ENCODE measurements around the gene OR52E1. TPM values are rescaled to one million over a fixed set of nuclear protein-coding genes. Genes with fewer than 3 reads are reported as not detected.

OR52E1 gene
- total RNA-seq, 1 donor from 2014 or later: not detected

GRCh38 chr11:5103066-5103465 lies 33.7 kb downstream of the OR52E1 start:
- H3K36me3 Mint-ChIP-seq (ENCODE audit: unreplicated experiment): no peaks in the 10 kb centered on the region
- peaks cover 4% of the 10 kb centered on the region for H3K27me3 Mint-ChIP-seq (ENCODE audit: unreplicated experiment)
- no peak overlapping the region for H3K4me3 Mint-ChIP-seq (ENCODE audit: unreplicated experiment)
- no peak for TF ChIP-seq CTCF (IDR thresholded peaks at IDR 0.05)
- H3K4me1 Mint-ChIP-seq (ENCODE audit: unreplicated experiment): no peaks in the 10 kb centered on the region
- no peak for DNase-seq (ENCODE audit: extremely low spot score, unreplicated experiment)
- no peak overlapping the region for H3K27ac Mint-ChIP-seq (ENCODE audit: unreplicated experiment)
- H3K9me3 Mint-ChIP-seq (ENCODE audit: unreplicated experiment): no peaks in the 10 kb centered on the region

GRCh38 chr11:5107285-5107684 lies 37.9 kb downstream of the OR52E1 start:
- TF ChIP-seq CTCF (IDR thresholded peaks at IDR 0.05): no peak
- H3K27ac Mint-ChIP-seq (ENCODE audit: unreplicated experiment): no peak overlapping the region
- no peak overlapping the region for H3K4me3 Mint-ChIP-seq (ENCODE audit: unreplicated experiment)
- no peaks in the 10 kb centered on the region for H3K9me3 Mint-ChIP-seq (ENCODE audit: unreplicated experiment)
- no peaks in the 10 kb centered on the region for H3K36me3 Mint-ChIP-seq (ENCODE audit: unreplicated experiment)
- DNase-seq (ENCODE audit: extremely low spot score, unreplicated experiment): no peak
- peaks cover 1% of the 10 kb centered on the region for H3K27me3 Mint-ChIP-seq (ENCODE audit: unreplicated experiment)
- H3K4me1 Mint-ChIP-seq (ENCODE audit: unreplicated experiment): no peaks in the 10 kb centered on the region

GRCh38 chr11:5115339-5115738 lies 46.0 kb downstream of the OR52E1 start:
- Mint-ChIP-seq H3K36me3 (ENCODE audit: unreplicated experiment) (no peaks in the 10 kb centered on the region), H3K9me3 (ENCODE audit: unreplicated experiment) (no peaks in the 10 kb centered on the region), H3K4me1 (ENCODE audit: unreplicated experiment) (no peaks in the 10 kb centered on the region), H3K27me3 (ENCODE audit: unreplicated experiment) (no peaks in the 10 kb centered on the region), H3K27ac (ENCODE audit: unreplicated experiment) (no peak overlapping the region), H3K4me3 (ENCODE audit: unreplicated experiment) (no peak overlapping the region)
- DNase-seq (ENCODE audit: extremely low spot score, unreplicated experiment): no peak
- TF ChIP-seq CTCF (IDR thresholded peaks at IDR 0.05): no peak

GRCh38 chr11:5117588-5117987 lies 48.2 kb downstream of the OR52E1 start:
- Mint-ChIP-seq H3K4me1 (ENCODE audit: unreplicated experiment) (no peaks in the 10 kb centered on the region), H3K4me3 (ENCODE audit: unreplicated experiment) (no peak overlapping the region), H3K27ac (ENCODE audit: unreplicated experiment) (no peak overlapping the region), H3K27me3 (ENCODE audit: unreplicated experiment) (peaks cover 3% of the 10 kb centered on the region), H3K36me3 (ENCODE audit: unreplicated experiment) (no peaks in the 10 kb centered on the region), H3K9me3 (ENCODE audit: unreplicated experiment) (no peaks in the 10 kb centered on the region)
- no peak for DNase-seq (ENCODE audit: extremely low spot score, unreplicated experiment)
- TF ChIP-seq CTCF (IDR thresholded peaks at IDR 0.05): no peak

GRCh38 chr11:5118893-5119292 lies 49.5 kb downstream of the OR52E1 start:
- Mint-ChIP-seq H3K4me1 (ENCODE audit: unreplicated experiment) (no peaks in the 10 kb centered on the region), H3K9me3 (ENCODE audit: unreplicated experiment) (no peaks in the 10 kb centered on the region), H3K36me3 (ENCODE audit: unreplicated experiment) (no peaks in the 10 kb centered on the region), H3K27ac (ENCODE audit: unreplicated experiment) (no peak overlapping the region), H3K4me3 (ENCODE audit: unreplicated experiment) (no peak overlapping the region), H3K27me3 (ENCODE audit: unreplicated experiment) (peaks cover 11% of the 10 kb centered on the region)
- no peak for TF ChIP-seq CTCF (IDR thresholded peaks at IDR 0.05)
- no peak for DNase-seq (ENCODE audit: extremely low spot score, unreplicated experiment)

Other genes starting within 250 kb of the OR52E1 start
- gene OR51F2, start 248.3 kb upstream of the OR52E1 start, total RNA-seq: not detected in 2 replicates
- gene OR51S1, start 220.4 kb upstream of the OR52E1 start, total RNA-seq: not detected in 2 replicates
- gene OR51T1, start 187.7 kb upstream of the OR52E1 start, total RNA-seq: not detected in 2 replicates
- not detected in 2 replicates for gene OR51A7, start 165.8 kb upstream of the OR52E1 start, total RNA-seq
- gene OR51G2, start 150.2 kb upstream of the OR52E1 start, total RNA-seq: not detected in 2 replicates
- gene OR51G1, start 145.2 kb upstream of the OR52E1 start, total RNA-seq: not detected in 2 replicates
- not detected in 2 replicates for gene OR51A4, start 122.0 kb upstream of the OR52E1 start, total RNA-seq
- not detected in 2 replicates for gene OR51A2, start 113.9 kb upstream of the OR52E1 start, total RNA-seq
- not detected in 2 replicates for gene OR51L1, start 74.7 kb upstream of the OR52E1 start, total RNA-seq
- not detected in 2 replicates for gene OR52J3, start 23.0 kb upstream of the OR52E1 start, total RNA-seq
- not detected in 2 replicates for gene OR52E2, start 9.9 kb upstream of the OR52E1 start, total RNA-seq
- gene OR52A5, start 68.8 kb downstream of the OR52E1 start, total RNA-seq: not detected in 2 replicates
- not detected in 2 replicates for gene OR52A1, start 85.2 kb downstream of the OR52E1 start, total RNA-seq
- gene OR51V1, start 131.1 kb downstream of the OR52E1 start, total RNA-seq: not detected in 2 replicates
- not detected in 2 replicates for gene HBB, start 157.5 kb downstream of the OR52E1 start, total RNA-seq
- not detected in 2 replicates for gene HBD, start 164.9 kb downstream of the OR52E1 start, total RNA-seq
- gene HBG1, start 180.3 kb downstream of the OR52E1 start, total RNA-seq: not detected in 2 replicates
- not detected in 2 replicates for gene HBG2, start 185.2 kb downstream of the OR52E1 start, total RNA-seq
- gene HBE1, start 200.4 kb downstream of the OR52E1 start, total RNA-seq: not detected in 2 replicates
- not detected in 2 replicates for gene OR51B4, start 232.4 kb downstream of the OR52E1 start, total RNA-seq

Data from osteocyte (in vitro differentiated cells).